Nephron progenitor cell (in vitro differentiated cells): Measurements from ENCODE around the gene BMP2.
A peak's percentile ranks its signal among the peaks of the same experiment; 100 is the strongest.

ENCODE experiments used
- DNase-seq: peaks from one replicate; pipeline ENCODE4 v3.0.0; 2021
- H3K27ac Mint-ChIP-seq: 2 replicates; pipeline ENCODE4 v1.8.0; 2021; ENCODE audit warnings: mild to moderate bottlenecking, moderate library complexity, mixed read lengths
- H3K27me3 Mint-ChIP-seq: 2 replicates; pipeline ENCODE4 v1.8.0; 2021; ENCODE audit warnings: mild to moderate bottlenecking, low read depth, mixed read lengths; ENCODE audit not compliant: poor library complexity
- H3K36me3 Mint-ChIP-seq: 2 replicates; pipeline ENCODE4 v1.8.0; 2021; ENCODE audit warnings: low read depth, mixed read lengths
- H3K4me1 Mint-ChIP-seq: 2 replicates; pipeline ENCODE4 v1.8.0; 2021; ENCODE audit warnings: mixed read lengths
- H3K4me3 Mint-ChIP-seq: 2 replicates; pipeline ENCODE4 v1.8.0; 2021; ENCODE audit warnings: mild to moderate bottlenecking, moderate library complexity, mixed read lengths
- H3K9me3 Mint-ChIP-seq: 2 replicates; pipeline ENCODE4 v1.8.0; 2021; ENCODE audit warnings: mild to moderate bottlenecking, moderate library complexity, mixed read lengths
- CTCF ChIP-seq: fragments of 200-600 bp; sonication (generic); IDR thresholded peaks from 2 replicates; pipeline ENCODE4 v1.5.0; 2021; ENCODE audit warnings: antibody characterized with exemption

BMP2 gene

GRCh38 chr20:6767536-6768227 is at the start of gene BMP2:
Gene BMP2 (plus strand): TSS chr20:6767686. CDS start chr20:6770127, 2,441 bp downstream.
- DNase-seq: peak; percentile 74
- no peaks in the 10 kb centered on the region for H3K9me3 Mint-ChIP-seq

DNA sequence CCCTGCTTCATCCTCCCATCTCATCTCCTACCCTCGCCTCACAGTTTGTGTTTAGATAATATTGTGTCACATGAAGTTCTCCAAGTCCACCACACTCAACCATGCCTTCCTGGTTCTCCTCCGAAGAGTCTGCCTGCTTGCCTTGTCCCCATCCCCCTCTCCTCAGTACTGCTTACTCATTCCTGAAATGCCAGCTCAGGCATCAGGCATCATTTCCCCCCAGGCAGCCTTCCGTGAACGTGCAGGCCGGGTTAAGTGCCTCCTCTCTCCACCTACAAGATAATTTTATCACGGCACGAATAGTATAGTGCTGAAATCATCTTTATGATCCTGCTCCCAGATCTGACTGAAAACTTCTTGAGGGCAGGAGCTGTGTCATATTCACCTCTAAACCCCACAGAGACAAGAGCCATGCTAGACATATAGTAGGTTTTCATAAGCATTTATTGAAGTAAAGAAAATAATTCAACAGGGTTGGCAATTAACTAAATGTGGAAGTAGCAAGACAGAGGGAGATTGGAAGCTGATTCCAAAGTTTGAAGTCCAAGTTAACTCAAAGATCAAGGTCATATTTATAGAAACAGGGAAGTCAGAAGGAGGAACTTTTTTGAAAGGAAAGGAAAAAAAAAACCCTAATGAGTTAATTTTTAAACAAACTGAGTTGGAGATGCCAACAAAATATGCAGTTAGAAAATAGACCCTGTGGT is 48.7 kb upstream of the BMP2 start:
- no peak overlapping the region for H3K4me3 Mint-ChIP-seq
- H3K27me3 Mint-ChIP-seq: peaks cover 3% of the 10 kb centered on the region
- no peak for TF ChIP-seq CTCF
- DNase-seq: no peak
- peak overlapping the region; percentile 43 for H3K27ac Mint-ChIP-seq
- peaks cover 11% of the 10 kb centered on the region for H3K9me3 Mint-ChIP-seq
- H3K4me1 Mint-ChIP-seq: peaks cover 5% of the 10 kb centered on the region
- H3K36me3 Mint-ChIP-seq: peaks cover 4% of the 10 kb centered on the region

More at GRCh38 chr20:6767536-6768227, at the start of gene BMP2:
- no peak within 1 kb of the TSS for H3K27ac Mint-ChIP-seq
- no peaks in the 10 kb centered on the region for H3K36me3 Mint-ChIP-seq
- H3K4me1 Mint-ChIP-seq: peaks cover 43% of the 10 kb centered on the region
- TF ChIP-seq CTCF: no peak
- peak within 1 kb of the TSS; percentile 87 for H3K4me3 Mint-ChIP-seq
- H3K27me3 Mint-ChIP-seq: peaks cover 14% of the 10 kb centered on the region

- peaks cover 4% of the 10 kb centered on the region for H3K36me3 Mint-ChIP-seq
- H3K4me1 Mint-ChIP-seq: peaks cover 5% of the 10 kb centered on the region
- no peak overlapping the region for H3K4me3 Mint-ChIP-seq
Measured at GRCh38 chr20:6719369-6719721, 48.1 kb upstream of the BMP2 start.

GRCh38 chr20:6726761-6727160 is 40.7 kb upstream of the BMP2 start:
- no peaks in the 10 kb centered on the region for H3K9me3 Mint-ChIP-seq
- H3K36me3 Mint-ChIP-seq: no peaks in the 10 kb centered on the region
- no peak overlapping the region for H3K27ac Mint-ChIP-seq
- no peak overlapping the region for H3K4me3 Mint-ChIP-seq
- no peaks in the 10 kb centered on the region for H3K4me1 Mint-ChIP-seq
- H3K27me3 Mint-ChIP-seq: peaks cover 9% of the 10 kb centered on the region
- DNase-seq: no peak
- TF ChIP-seq CTCF: no peak

More at GRCh38 chr20:6719369-6719721, 48.1 kb upstream of the BMP2 start:
- no peak for TF ChIP-seq CTCF
- Mint-ChIP-seq H3K27me3 (peaks cover 3% of the 10 kb centered on the region), H3K9me3 (peaks cover 11% of the 10 kb centered on the region), H3K27ac (no peak overlapping the region)
- DNase-seq: no peak

GRCh38 chr20:6730672-6731328 is 36.7 kb upstream of the BMP2 start:
- TF ChIP-seq CTCF: no peak
- H3K36me3 Mint-ChIP-seq: no peaks in the 10 kb centered on the region
- no peaks in the 10 kb centered on the region for H3K4me1 Mint-ChIP-seq
- peaks cover 10% of the 10 kb centered on the region for H3K9me3 Mint-ChIP-seq
- H3K27me3 Mint-ChIP-seq: peaks cover 6% of the 10 kb centered on the region
- no peak overlapping the region for H3K4me3 Mint-ChIP-seq
- H3K27ac Mint-ChIP-seq: no peak overlapping the region
- DNase-seq: no peak
